Transverse colon (tissue), 4 donors: ENCODE data around the gene KCNN3.

Source experiments
- EP300 ChIP-seq: sonication (generic); formaldehyde crosslinking; IDR thresholded peaks from one replicate; pipeline ENCODE4 v1.6.1; 2017; ENCODE audit warnings: antibody characterized with exemption, low read depth
- POLR2A ChIP-seq: fragments of 450-650 bp; IDR thresholded peaks from one replicate; pipeline ENCODE4 v1.6.1; 2016; ENCODE audit warnings: antibody characterized with exemption, mild to moderate bottlenecking, moderate library complexity
- POLR2AphosphoS5 ChIP-seq, 3 donors: sonication (generic); formaldehyde crosslinking; IDR thresholded peaks; one replicate each; pipeline ENCODE4 v1.6.1; 2016; ENCODE audit warnings: antibody characterized with exemption in 3 of 3
- TF ChIP-seq, protein P1 (sequence below), 5 experiments: fragments of 200-600 bp in 3 of 5; fragments of 450-650 bp in 2 of 5; sonication (generic) in 3 of 5; IDR thresholded peaks; 1 replicate in 2 of 5; 2 replicates in 3 of 5; pipeline ENCODE4 v1.5.1; 2016 to 2017; ENCODE audit warnings: antibody characterized with exemption in 5 of 5, inconsistent platforms in 3 of 5, mild to moderate bottlenecking in 2 of 5, moderate library complexity in 1 of 5

DNA sequence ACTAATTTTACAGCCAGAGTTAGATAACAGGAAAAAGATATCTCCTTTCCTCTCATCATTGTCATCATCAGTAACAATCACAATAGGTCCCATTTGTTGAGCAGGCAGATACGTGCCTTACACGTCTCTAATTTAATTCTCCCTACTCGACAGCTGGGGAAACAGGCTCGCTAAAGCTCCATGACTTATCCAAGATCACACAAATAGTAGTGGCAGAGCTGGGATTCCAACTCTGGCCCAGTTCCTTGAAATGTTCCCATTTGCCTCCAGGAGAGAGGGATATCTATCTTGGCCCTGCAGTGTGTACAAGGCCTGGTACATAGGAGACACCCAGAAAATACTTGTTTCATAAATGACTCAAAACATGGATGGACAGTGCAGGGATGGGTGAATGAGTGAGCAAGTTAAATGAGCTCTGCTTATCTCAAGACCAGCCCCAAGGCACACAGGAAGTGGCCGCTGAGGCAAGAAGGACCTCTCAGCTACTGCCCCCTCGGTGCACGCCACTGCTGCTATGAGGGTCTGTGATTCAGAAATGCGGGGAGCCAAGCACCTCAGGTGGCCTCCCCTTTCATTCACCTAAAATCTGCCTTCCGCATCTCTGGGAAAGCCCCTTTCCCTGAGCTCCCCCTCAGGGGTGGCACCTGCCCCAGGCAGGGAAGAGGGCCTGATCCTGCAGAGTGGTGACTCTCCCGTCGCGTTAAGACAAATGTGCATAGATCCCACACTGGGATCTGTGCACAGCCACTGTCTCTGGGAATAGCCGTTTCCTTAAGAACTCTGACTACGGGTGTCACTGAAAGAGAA lies 3.6 kb downstream of the KCNN3 start:
- TF ChIP-seq, protein P1, sequence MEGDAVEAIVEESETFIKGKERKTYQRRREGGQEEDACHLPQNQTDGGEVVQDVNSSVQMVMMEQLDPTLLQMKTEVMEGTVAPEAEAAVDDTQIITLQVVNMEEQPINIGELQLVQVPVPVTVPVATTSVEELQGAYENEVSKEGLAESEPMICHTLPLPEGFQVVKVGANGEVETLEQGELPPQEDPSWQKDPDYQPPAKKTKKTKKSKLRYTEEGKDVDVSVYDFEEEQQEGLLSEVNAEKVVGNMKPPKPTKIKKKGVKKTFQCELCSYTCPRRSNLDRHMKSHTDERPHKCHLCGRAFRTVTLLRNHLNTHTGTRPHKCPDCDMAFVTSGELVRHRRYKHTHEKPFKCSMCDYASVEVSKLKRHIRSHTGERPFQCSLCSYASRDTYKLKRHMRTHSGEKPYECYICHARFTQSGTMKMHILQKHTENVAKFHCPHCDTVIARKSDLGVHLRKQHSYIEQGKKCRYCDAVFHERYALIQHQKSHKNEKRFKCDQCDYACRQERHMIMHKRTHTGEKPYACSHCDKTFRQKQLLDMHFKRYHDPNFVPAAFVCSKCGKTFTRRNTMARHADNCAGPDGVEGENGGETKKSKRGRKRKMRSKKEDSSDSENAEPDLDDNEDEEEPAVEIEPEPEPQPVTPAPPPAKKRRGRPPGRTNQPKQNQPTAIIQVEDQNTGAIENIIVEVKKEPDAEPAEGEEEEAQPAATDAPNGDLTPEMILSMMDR (IDR thresholded peaks at IDR 0.05) = no peak
- TF ChIP-seq POLR2A (no peak), POLR2AphosphoS5 (IDR thresholded peaks at IDR 0.05) (no peak), EP300 (no peak)
